GM12878 (cell line): ENCODE data around the gene G3BP1. TPM values are rescaled to one million over a fixed set of nuclear protein-coding genes. Genes with fewer than 3 reads are reported as not detected.

ENCODE experiments used
- ATAC-seq: fragments of 200-7000 bp; cut with Tn5 transposase; 3 replicates; pipeline ENCODE4 v1.9.1; 2020; ENCODE audit warnings: mild to moderate bottlenecking, moderate library complexity
- BruUV-seq: library from RNA; stranded (reverse); fragments of 400-500 nt; replicated peaks from 2 replicates; lab custom pipeline; 2021; lab: Mats Ljungman, UMichigan
- CTCF ChIA-PET: fragments of 300-600 bp; sonication (Branson Sonifier 250); formaldehyde crosslinking; extraction: SDS; loops from one replicate; lab custom pipeline; 2021; ENCODE audit warnings: inconsistent platforms; lab: Yijun Ruan, JAX
- POLR2A ChIA-PET: fragments of 350-600 bp; formaldehyde crosslinking; extraction: SDS; loops from one replicate; lab custom pipeline; 2021; ENCODE audit warnings: inconsistent platforms; lab: Charles Lee
- RAD21 ChIA-PET: fragments of 300-600 bp; sonication (Branson Sonifier 250); formaldehyde crosslinking; loops from one replicate; lab custom pipeline; 2023; ENCODE audit warnings: antibody characterized with exemption; ENCODE audit not compliant: unreplicated experiment; lab: Charles Lee
- SMC1A ChIA-PET: fragments of 300-600 bp; sonication (Branson Sonifier 250); formaldehyde crosslinking; loops from one replicate; lab custom pipeline; 2023; ENCODE audit not compliant: unreplicated experiment, uncharacterized antibody; lab: Charles Lee
- DNase-seq: peaks from one replicate; pipeline ENCODE4 v3.0.0-alpha.2; 2011; ENCODE audit warnings: low read depth, low spot score
- FAIRE-seq: peaks from 3 replicates; lab custom pipeline; 2011; peaks lifted over from hg19 to GRCh38; lab: Jason Lieb, UNC
- H2AFZ ChIP-seq: 2 replicates; pipeline ENCODE4 v1.6.0; 2011; ENCODE audit warnings: low read depth, low read length, control low read depth; ENCODE audit not compliant: control insufficient read depth
- H3K27ac ChIP-seq: 2 replicates; pipeline ENCODE4 v1.5.1; 2011; ENCODE audit warnings: control low read depth; ENCODE audit not compliant: control insufficient read depth, insufficient read depth
- H3K27me3 ChIP-seq, 2 experiments: replicated peaks in 1 of 2; 2 replicates each; pipeline versions ENCODE4 v1.6.0 to v1.6.1; 2011; ENCODE audit warnings: low read length in 1 of 2; ENCODE audit not compliant: control insufficient read depth in 2 of 2, insufficient read depth in 2 of 2
- H3K36me3 ChIP-seq, 2 experiments: 2 replicates each; pipeline ENCODE4 v1.5.1; 2011; ENCODE audit warnings: low read length in 1 of 2; ENCODE audit not compliant: control insufficient read depth in 2 of 2, insufficient read depth in 2 of 2
- H3K4me1 ChIP-seq: 2 replicates; pipeline ENCODE4 v1.6.1; 2011; ENCODE audit warnings: mild to moderate bottlenecking, low read length, moderate library complexity, mixed read lengths; ENCODE audit not compliant: control insufficient read depth, insufficient read depth
- H3K4me2 ChIP-seq: 2 replicates; pipeline ENCODE4 v1.6.0; 2011; ENCODE audit warnings: control low read depth; ENCODE audit not compliant: control insufficient read depth, insufficient read depth
- H3K4me3 ChIP-seq: fragments of 200-600 bp; sonication (generic); 2 replicates; pipeline ENCODE4 v1.5.1; 2016
- H3K79me2 ChIP-seq: 2 replicates; pipeline ENCODE4 v1.6.0; 2011; ENCODE audit warnings: low read length; ENCODE audit not compliant: control insufficient read depth, insufficient read depth
- H3K9ac ChIP-seq: 2 replicates; pipeline ENCODE4 v1.8.0; 2011; ENCODE audit warnings: low read length, control low read depth, mixed read lengths; ENCODE audit not compliant: control insufficient read depth, insufficient read depth
- H3K9me3 ChIP-seq: replicated peaks from 3 replicates; pipeline ENCODE4 v1.5.1; 2011; ENCODE audit warnings: mild to moderate bottlenecking, low read length; ENCODE audit not compliant: control insufficient read depth, insufficient read depth
- H4K20me1 ChIP-seq: 2 replicates; pipeline ENCODE4 v1.6.0; 2011; ENCODE audit not compliant: control insufficient read depth, insufficient read depth
- ASH2L ChIP-seq: fragments of 300-600, 200-600 bp; sonication (generic); IDR thresholded peaks from 2 replicates; pipeline ENCODE4 v1.6.1; 2017; ENCODE audit warnings: low read depth, mild to moderate bottlenecking, borderline replicate concordance
- CEBPZ ChIP-seq: fragments of 150-350 bp; IDR thresholded peaks from 2 replicates; pipeline ENCODE4 v1.6.1; 2016; ENCODE audit warnings: low read depth, low read length
- MEF2B ChIP-seq: fragments of 450-650 bp; IDR thresholded peaks from 2 replicates; pipeline ENCODE4 v1.6.1; 2018; ENCODE audit warnings: mild to moderate bottlenecking, moderate library complexity; ENCODE audit not compliant: partially characterized antibody, poor library complexity, severe bottlenecking
- ZNF24 ChIP-seq: fragments of 450-650 bp; IDR thresholded peaks from 2 replicates; pipeline ENCODE4 v1.6.1; 2017; ENCODE audit warnings: antibody characterized with exemption, mild to moderate bottlenecking
- WGBS: methylation state at CpG from one replicate; pipeline ENCODE4 v1.1.6; 2016; ENCODE audit warnings: low lambda C conversion rate; ENCODE audit not compliant: insufficient replicate concordance, insufficient coverage; ENCODE audit errors: missing lambda C conversion rate; 5-methylcytosine and 5-hydroxymethylcytosine counted together
- in situ Hi-C: fragments of 300-500 bp; cut with MboI; formaldehyde crosslinking; loops from 9 replicates; pipeline ENCODE4 v1.14.3; 2018; ENCODE audit warnings: mixed read lengths
- intact Hi-C: fragments of 100-400 bp; cut with micrococcal nuclease; formaldehyde crosslinking; loops from one replicate; pipeline ENCODE4 v1.14.2; 2022; ENCODE audit not compliant: unreplicated experiment
- polyA plus RNA-seq, 11 experiments: library from polyadenylated mRNA; depleted of rRNA in 4 of 11; unstranded in 6 of 11; stranded (reverse) in 5 of 11; fragments of >200 nt; fragmentation: Nextera tagmentation in 4 of 11; fragmentation: Illumina TruSeq in 1 of 11; extraction: Ambion mirVana in 4 of 11; extraction: Trizol in 1 of 11; gene quantifications; 1 replicate in 1 of 11; 2 replicates in 10 of 11; pipeline versions ENCODE4 v1.2.1 to v1.2.3, GENCODE V29; 2011 to 2016; ENCODE audit warnings: inconsistent platforms in 2 of 11, missing spikeins in 2 of 11, low read depth in 1 of 11
- total RNA-seq, 4 experiments: library from RNA; depleted of rRNA in 3 of 4; stranded (reverse); fragments of >200 nt in 3 of 4; fragmentation: Illumina TruSeq in 1 of 4; extraction: Trizol in 1 of 4; gene quantifications; 2 replicates each; pipeline versions ENCODE4 v1.2.1 to v1.2.3, GENCODE V29; 2013 to 2021

The G3BP1 gene
- total and polyA plus RNA-seq, 10 of the 15 experiments (the other 5 are each of a cell fraction or from before 2014, with no cell fraction given) = 49.7 to 438 (median 148) TPM

DNA sequence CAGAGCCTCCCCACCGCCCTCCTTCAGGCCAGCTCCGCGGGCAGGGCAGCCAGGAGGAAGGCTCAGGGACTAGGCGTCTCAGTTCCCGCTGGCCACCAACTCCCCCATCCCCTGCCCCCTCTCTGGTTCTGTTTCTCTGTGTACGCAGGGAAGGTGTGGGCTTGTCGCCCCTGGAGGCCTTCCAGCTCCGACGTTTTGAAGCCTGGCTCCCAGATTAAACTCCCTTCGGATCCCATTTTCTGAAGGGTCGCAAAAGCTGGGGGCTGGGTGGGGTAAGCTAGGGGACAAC, 13.7 kb upstream of the G3BP1 start:
- WGBS = 0% methylated on average over 7 of the region's 11 CpGs
- POLR2A ChIA-PET = interaction anchor here (0.6 to 14.3 kb wide), 8 partner anchors 9 to 1805 kb away, joined by 3 to 241 read pairs (median 6); partner anchors contain the start of gene G3BP1
- TSS peak; percentile 76 for BruUV-seq
- Histone ChIP-seq H2AFZ (peak overlapping the region; percentile 67), H3K27me3 (no peaks in the 10 kb centered on the region), H3K9ac (peak overlapping the region; percentile 98), H3K36me3 (no peaks in the 10 kb centered on the region), H3K9me3 (no peaks in the 10 kb centered on the region; the same call in 2 of the 3 replicates), H3K4me2 (peak overlapping the region; percentile 97), H4K20me1 (no peaks in the 10 kb centered on the region), H3K4me1 (peaks cover 23% of the 10 kb centered on the region), H3K79me2 (peaks cover 47% of the 10 kb centered on the region), H3K27ac (peak overlapping the region; percentile 86), H3K4me3 (peak overlapping the region; percentile 98)
- FAIRE-seq (no peak), DNase-seq (no peak), ATAC-seq (peak; percentile 49)
- intact Hi-C loops (loop anchor here (1.0 kb wide), 1 partner anchor 13 kb away; the partner anchor contains the start of gene G3BP1), in situ Hi-C loops (no loop called here)
- RAD21 ChIA-PET = interaction anchor here (2.0 to 9.0 kb wide), 2 partner anchors 14 to 37 kb away, joined by 15 to 90 read pairs; partner anchors contain the start of gene G3BP1
- 0 out of 2 replicates have a peak, but pooled peaks have one; percentile 13 for TF ChIP-seq ASH2L
- peak; percentile 9 for TF ChIP-seq MEF2B
- TF ChIP-seq ZNF24 = 0 out of 2 replicates have a peak, but pooled peaks have one; percentile 6
- no peak for TF ChIP-seq CEBPZ
- SMC1A ChIA-PET = interaction anchor here (1.2 to 3.2 kb wide), 6 partner anchors 9 to 99 kb away, joined by 4 to 17 read pairs (median 10); no protein-coding TSS in a partner anchor
- CTCF ChIA-PET = interaction anchor here (0.8 to 2.5 kb wide), 4 partner anchors 10 to 99 kb away, joined by 3 to 10 read pairs (median 4); no protein-coding TSS in a partner anchor
